Small intestine (tissue), 7 donors: ENCODE measurements around the gene CLEC4F. TPM values are rescaled to one million over a fixed set of nuclear protein-coding genes. Genes with fewer than 3 reads are reported as not detected.

Source experiments
- DNase-seq, 2 donors: peaks; one replicate each; pipeline versions ENCODE4 v3.0.0 to v3.0.0-alpha.2; 2013
- FAIRE-seq: peaks from 2 replicates; lab custom pipeline; 2012; peaks lifted over from hg19 to GRCh38; lab: Jason Lieb, UNC
- H3K27ac ChIP-seq, 3 donors: one replicate each; pipeline ENCODE4 v1.5.1; 2013; ENCODE audit warnings: low read length in 2 of 3, mild to moderate bottlenecking in 2 of 3, control low read depth in 1 of 3, inconsistent platforms in 1 of 3, low read depth in 1 of 3, moderate library complexity in 1 of 3
- H3K27me3 ChIP-seq, 3 donors: one replicate each; pipeline ENCODE4 v1.6.1; 2013; ENCODE audit warnings: low read length in 3 of 3, inconsistent platforms in 1 of 3; ENCODE audit not compliant: control insufficient read depth in 3 of 3, insufficient read depth in 3 of 3
- H3K36me3 ChIP-seq, 3 donors: one replicate each; pipeline ENCODE4 v1.6.1; 2013; ENCODE audit warnings: low read length in 3 of 3, inconsistent platforms in 1 of 3, low read depth in 1 of 3, mild to moderate bottlenecking in 1 of 3, moderate library complexity in 1 of 3; ENCODE audit not compliant: control insufficient read depth in 3 of 3, insufficient read depth in 2 of 3
- H3K4me1 ChIP-seq, 3 donors: one replicate each; pipeline ENCODE4 v1.6.1; 2013; ENCODE audit warnings: low read length in 2 of 3, inconsistent platforms in 1 of 3, low read depth in 1 of 3, mild to moderate bottlenecking in 1 of 3, moderate library complexity in 1 of 3; ENCODE audit not compliant: control insufficient read depth in 3 of 3, insufficient read depth in 2 of 3
- H3K4me3 ChIP-seq, 3 donors: one replicate each; pipeline ENCODE4 v1.5.1; 2013; ENCODE audit warnings: low read length in 3 of 3, control low read depth in 1 of 3, inconsistent platforms in 1 of 3, low read depth in 1 of 3, mild to moderate bottlenecking in 1 of 3, moderate library complexity in 1 of 3
- H3K9me3 ChIP-seq, 2 donors: one replicate each; pipeline ENCODE4 v1.6.1; 2013; ENCODE audit warnings: low read depth in 1 of 2, low read length in 1 of 2; ENCODE audit not compliant: control insufficient read depth in 2 of 2, insufficient read depth in 1 of 2
- WGBS, 3 donors: extraction: QIAGEN DNeasy Blood & Tissue Kit; methylation state at CpG; one replicate each; pipeline ENCODE4 v1.1.7; 2013; 5-methylcytosine and 5-hydroxymethylcytosine counted together
- polyA plus RNA-seq, 4 donors: library from polyadenylated mRNA; stranded (reverse) in 3 of 4; unstranded in 1 of 4; fragments of 200-250 nt in 3 of 4; fragments of 120-200 nt in 1 of 4; gene quantifications; one replicate each; pipeline versions ENCODE4 v1.2.1 to v1.2.3, GENCODE V29; 2013
- donor health status: healthy with polysubstance abuse.
- donor health status: control.
- donor health status: control.
- donor health status: Bipolar disorder and iron deficiency.
- donor health status: healthy.

Gene CLEC4F
- polyA plus RNA-seq, 4 donors: 0.13 to 2.6 (median 0.38) TPM

GRCh38 chr2:70842401-70842800 lies 22.0 kb upstream of the CLEC4F start:
- FAIRE-seq (no peak), DNase-seq (no peak)
- Histone ChIP-seq H3K27ac (no peak overlapping the region), H3K36me3 (no peaks in the 10 kb centered on the region), H3K4me1 (no peaks in the 10 kb centered on the region), H3K27me3 (peaks cover 0 to 5% (median 0%) of the 10 kb centered on the region in 3 donors), H3K9me3 (no peaks in the 10 kb centered on the region), H3K4me3 (no peak overlapping the region)
- 76 to 79% (median 77%) methylated on average over 7 of the region's 7 CpGs for WGBS, 3 donors

GRCh38 chr2:70837980-70838925 lies 17.9 kb upstream of the CLEC4F start:
- Histone ChIP-seq H3K27me3 (peaks cover 0 to 11% (median 6%) of the 10 kb centered on the region in 3 donors), H3K9me3 (no peaks in the 10 kb centered on the region), H3K36me3 (no peaks in the 10 kb centered on the region), H3K4me1 (no peaks in the 10 kb centered on the region), H3K27ac (no peak overlapping the region), H3K4me3 (no peak overlapping the region)
- no peak for FAIRE-seq
- 83 to 86% (median 83%) methylated on average over 10 of the region's 10 CpGs for WGBS, 3 donors
- no peak for DNase-seq

GRCh38 chr2:70835643-70836042 lies 15.2 kb upstream of the CLEC4F start, which contains the start of gene CD207:
TSS of gene CD207 (minus strand) at chr2:70835816. CDS start at chr2:70835776, 40 bp downstream.
- FAIRE-seq (no peak), DNase-seq (no peak)
- Histone ChIP-seq H3K27me3 (peaks cover 0 to 7% (median 7%) of the 10 kb centered on the region in 3 donors), H3K36me3 (no peaks in the 10 kb centered on the region), H3K4me1 (no peaks in the 10 kb centered on the region), H3K27ac (no peak within 1 kb of the TSS), H3K9me3 (no peaks in the 10 kb centered on the region), H3K4me3 (no peak within 1 kb of the TSS)
- WGBS, 3 donors: 85 to 90% (median 87%) methylated on average over 4 of the region's 4 CpGs

- Histone ChIP-seq H3K36me3 (no peaks in the 10 kb centered on the region), H3K27ac (no peak overlapping the region), H3K4me1 (no peaks in the 10 kb centered on the region), H3K27me3 (peaks cover 0 to 13% (median 7%) of the 10 kb centered on the region in 3 donors), H3K4me3 (no peak overlapping the region), H3K9me3 (no peaks in the 10 kb centered on the region)
- DNase-seq: no peak
- no peak for FAIRE-seq
- 49 to 64% (median 60%) methylated on average over 4 of the region's 4 CpGs for WGBS, 3 donors
These were observed 14.5 kb upstream of the CLEC4F start for GRCh38 chr2:70834881-70835280.

- WGBS, 3 donors: 73 to 81% (median 76%) methylated on average over 2 of the region's 2 CpGs
- Histone ChIP-seq H3K27ac (no peak overlapping the region), H3K27me3 (peaks cover 0 to 13% (median 7%) of the 10 kb centered on the region in 3 donors), H3K36me3 (no peaks in the 10 kb centered on the region), H3K9me3 (no peaks in the 10 kb centered on the region), H3K4me3 (no peak overlapping the region), H3K4me1 (no peaks in the 10 kb centered on the region)
- FAIRE-seq: no peak
- no peak for DNase-seq
These were observed 13.7 kb upstream of the CLEC4F start for GRCh38 chr2:70834106-70834505.

GRCh38 chr2:70833246-70833645 lies 12.8 kb upstream of the CLEC4F start:
- 42 to 95% (median 67%) methylated on average over 1 of the region's 1 CpG for WGBS, 3 donors
- DNase-seq: no peak
- H3K27ac ChIP-seq: no peak overlapping the region
- peaks cover 0 to 14% (median 7%) of the 10 kb centered on the region in 3 donors for H3K27me3 ChIP-seq
- H3K9me3 ChIP-seq: no peaks in the 10 kb centered on the region
- H3K4me1 ChIP-seq: no peaks in the 10 kb centered on the region
- FAIRE-seq: no peak
- no peak overlapping the region for H3K4me3 ChIP-seq
- no peaks in the 10 kb centered on the region for H3K36me3 ChIP-seq

GRCh38 chr2:70832386-70832785 lies 12.0 kb upstream of the CLEC4F start:
- Histone ChIP-seq H3K36me3 (no peaks in the 10 kb centered on the region), H3K4me3 (no peak overlapping the region), H3K4me1 (no peaks in the 10 kb centered on the region), H3K27me3 (peaks cover 0 to 15% (median 7%) of the 10 kb centered on the region in 3 donors), H3K27ac (no peak overlapping the region), H3K9me3 (no peaks in the 10 kb centered on the region)
- DNase-seq (no peak), FAIRE-seq (no peak)
- 89 to 97% (median 94%) methylated on average over 2 of the region's 2 CpGs for WGBS, 3 donors

- H3K4me3 ChIP-seq: no peak overlapping the region
- DNase-seq (no peak), FAIRE-seq (no peak)
- H3K4me1 ChIP-seq: no peaks in the 10 kb centered on the region
- H3K9me3 ChIP-seq: no peaks in the 10 kb centered on the region
- H3K27ac ChIP-seq: no peak overlapping the region
- 56 to 87% (median 68%) methylated on average over 6 of the region's 6 CpGs for WGBS, 3 donors
- H3K27me3 ChIP-seq: peaks cover 0 to 15% (median 7%) of the 10 kb centered on the region in 3 donors
- no peaks in the 10 kb centered on the region for H3K36me3 ChIP-seq
These were observed 11.5 kb upstream of the CLEC4F start for GRCh38 chr2:70831861-70832260.
